Spleen (tissue), 7 donors: ENCODE measurements around the gene TBXAS1.

ENCODE experiments used
- POLR2A ChIP-seq, 3 donors: fragments of 450-650 bp; IDR thresholded peaks; one replicate each; pipeline ENCODE4 v1.5.1; 2017; ENCODE audit warnings: antibody characterized with exemption in 3 of 3, mild to moderate bottlenecking in 1 of 3
- TF ChIP-seq, protein P1 (sequence below), 11 experiments: fragments of 200-600 bp in 7 of 11; fragments of 450-650 bp in 4 of 11; sonication (generic) in 4 of 11; IDR thresholded peaks in 8 of 11; conservative IDR thresholded peaks in 3 of 11; 1 replicate in 7 of 11; 2 replicates in 4 of 11; pipeline versions ENCODE4 v1.4.0 to v1.8.0; 2016 to 2021; ENCODE audit warnings: antibody characterized with exemption in 11 of 11, inconsistent platforms in 4 of 11, mild to moderate bottlenecking in 1 of 11
- donor health status: DM: no; HTN: no; CAD: no; lungs with moderate emphysema.
- donor health status: DM: no; HTN: no; CAD: no.
- donor health status: DM: no; HTN: no; CAD: no.

DNA sequence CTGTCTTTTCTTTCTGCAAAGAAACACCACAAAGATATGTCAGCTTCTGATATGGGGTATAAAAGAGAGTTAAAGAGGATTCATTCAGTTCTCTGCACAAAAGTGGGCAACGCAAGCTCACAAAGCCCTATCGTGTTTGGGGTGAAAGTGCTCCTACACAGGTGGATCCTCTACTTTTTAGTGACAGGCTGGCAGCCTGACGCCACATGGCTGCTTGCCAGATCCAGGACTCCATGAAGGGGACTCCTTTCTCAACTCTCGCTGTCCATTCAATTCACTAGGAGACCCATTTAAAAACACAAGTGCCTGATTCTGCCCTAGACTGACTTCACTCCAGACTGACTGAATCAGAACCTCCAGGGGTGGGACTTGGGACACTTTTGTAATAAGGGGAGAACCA lies 225.7 kb downstream of the TBXAS1 start:
- TF ChIP-seq POLR2A (IDR thresholded peaks at IDR 0.05) = no peak
- TF ChIP-seq, protein P1, sequence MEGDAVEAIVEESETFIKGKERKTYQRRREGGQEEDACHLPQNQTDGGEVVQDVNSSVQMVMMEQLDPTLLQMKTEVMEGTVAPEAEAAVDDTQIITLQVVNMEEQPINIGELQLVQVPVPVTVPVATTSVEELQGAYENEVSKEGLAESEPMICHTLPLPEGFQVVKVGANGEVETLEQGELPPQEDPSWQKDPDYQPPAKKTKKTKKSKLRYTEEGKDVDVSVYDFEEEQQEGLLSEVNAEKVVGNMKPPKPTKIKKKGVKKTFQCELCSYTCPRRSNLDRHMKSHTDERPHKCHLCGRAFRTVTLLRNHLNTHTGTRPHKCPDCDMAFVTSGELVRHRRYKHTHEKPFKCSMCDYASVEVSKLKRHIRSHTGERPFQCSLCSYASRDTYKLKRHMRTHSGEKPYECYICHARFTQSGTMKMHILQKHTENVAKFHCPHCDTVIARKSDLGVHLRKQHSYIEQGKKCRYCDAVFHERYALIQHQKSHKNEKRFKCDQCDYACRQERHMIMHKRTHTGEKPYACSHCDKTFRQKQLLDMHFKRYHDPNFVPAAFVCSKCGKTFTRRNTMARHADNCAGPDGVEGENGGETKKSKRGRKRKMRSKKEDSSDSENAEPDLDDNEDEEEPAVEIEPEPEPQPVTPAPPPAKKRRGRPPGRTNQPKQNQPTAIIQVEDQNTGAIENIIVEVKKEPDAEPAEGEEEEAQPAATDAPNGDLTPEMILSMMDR (IDR thresholded peaks at IDR 0.05 in 8 of 11, conservative IDR thresholded peaks at IDR 0.05 in 3 of 11) = no peak
